ENCODE results near the gene MZF1. TPM values are rescaled to one million over a fixed set of nuclear protein-coding genes. Genes with fewer than 3 reads are reported as not detected.
A peak's percentile ranks its signal among the peaks of the same experiment; 100 is the strongest.

Gene MZF1
- total RNA-seq, 1 experiment from 2014 or later = 25.9 TPM

DNA sequence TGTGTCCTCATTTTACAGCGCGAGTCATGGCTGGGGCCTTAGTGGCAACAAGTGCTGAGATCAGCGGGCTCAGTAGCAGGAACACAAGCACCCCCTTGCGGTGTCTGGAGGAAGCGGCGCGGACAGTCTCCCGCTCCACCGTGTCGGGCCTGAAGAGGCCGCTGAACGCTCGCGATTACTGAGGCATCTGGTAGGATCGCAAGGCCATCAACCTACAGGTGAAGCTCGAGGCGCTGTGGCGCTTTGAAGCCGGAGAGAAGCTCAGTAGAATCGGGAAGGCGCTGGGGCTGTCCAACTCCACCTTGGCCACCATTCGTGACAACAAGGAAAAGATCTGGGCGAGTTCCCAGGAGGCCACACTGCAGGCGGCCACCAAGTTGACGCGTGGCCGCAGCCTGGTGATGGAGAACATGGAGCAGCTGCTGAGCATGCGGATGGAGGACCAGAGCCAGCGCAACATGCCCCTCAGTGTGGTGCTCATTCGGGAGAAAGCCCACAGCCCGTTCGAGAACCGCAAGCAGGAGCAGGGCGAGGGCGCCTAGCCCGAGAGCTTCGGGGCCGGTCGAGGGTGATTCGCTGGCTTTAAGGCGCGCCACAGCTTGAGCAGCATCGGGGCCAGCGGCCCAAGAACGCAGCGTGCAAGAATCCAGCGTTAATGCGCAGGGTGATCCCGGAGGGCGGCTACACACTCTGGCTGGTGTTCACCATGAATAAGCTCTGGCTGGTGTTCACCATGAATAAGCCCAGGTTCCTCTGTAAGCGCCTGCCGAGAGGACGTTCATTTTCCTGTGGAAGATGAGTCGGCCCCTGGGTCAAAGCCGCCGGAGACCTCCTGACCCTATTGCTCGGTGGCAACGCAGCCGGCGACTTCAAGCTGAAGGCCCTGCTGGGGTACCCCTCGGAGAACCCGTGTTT is 8.3 kb upstream of the MZF1 start:
- DNase-seq (ENCODE audit: low read depth, low spot score) = peak; percentile 85
- BruUV-seq (replicated peaks) = no TSS peak

DNA sequence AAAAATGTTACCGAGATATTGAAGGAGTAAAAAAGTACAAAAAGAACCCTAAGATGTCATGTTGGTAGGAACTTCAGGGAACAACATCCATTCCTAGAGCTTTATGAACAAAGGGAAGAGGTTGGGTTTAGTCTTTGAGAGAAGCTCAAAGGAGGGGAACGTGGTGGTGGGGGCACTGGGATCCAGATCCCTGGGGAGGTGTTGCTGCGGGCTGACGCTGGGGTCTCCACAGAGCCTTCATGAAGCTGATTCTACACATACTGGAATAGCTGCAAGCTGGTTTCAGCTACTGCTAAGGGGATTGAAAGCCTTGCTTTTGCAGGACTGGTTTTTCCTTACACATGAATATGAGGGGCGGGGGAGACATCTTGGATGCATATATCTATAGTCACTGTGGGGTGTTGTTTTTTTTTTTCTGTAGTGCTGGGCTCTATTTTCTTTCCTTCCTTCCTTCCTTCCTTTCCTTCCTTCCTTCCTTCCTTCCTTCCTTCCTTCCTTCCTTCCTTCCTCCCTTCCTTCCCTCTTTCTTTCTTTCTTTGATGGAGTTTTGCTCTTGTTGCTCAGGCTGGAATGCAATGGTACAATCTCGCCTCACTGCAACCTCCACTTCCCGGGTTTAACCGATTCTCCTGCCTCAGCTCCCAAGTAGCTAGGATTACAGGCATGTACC is 6.5 kb upstream of the MZF1 start:
- intact Hi-C loops (cut with micrococcal nuclease; ENCODE audit: unreplicated experiment) = no loop called here
- Histone ChIP-seq H3K27ac (ENCODE audit: low read length) (no peak overlapping the region), H3K9me3 (ENCODE audit: control insufficient read depth, insufficient read depth, low read depth, low read length) (no peaks in the 10 kb centered on the region), H3K27me3 (ENCODE audit: control insufficient read depth, insufficient read depth, low read length) (no peaks in the 10 kb centered on the region), H3K36me3 (ENCODE audit: control insufficient read depth, insufficient read depth, low read length) (no peaks in the 10 kb centered on the region), H3K4me3 (ENCODE audit: low read depth in 2 of 2, low read length in 2 of 2) (no peak overlapping the region), H3K4me1 (ENCODE audit: control insufficient read depth, insufficient read depth, low read length) (peaks cover 6% of the 10 kb centered on the region)
- ChIA-PET POLR2A (no interaction called here), CTCF (no interaction called here)
- BruUV-seq (replicated peaks) = no TSS peak
- in situ Hi-C loops (cut with HindIII; ENCODE audit: low pct_unique_long_range_greater_than_20kb, low sequenced_read_pairs) = no loop called here
- ATAC-seq = no peak
- TF ChIP-seq, protein P1, sequence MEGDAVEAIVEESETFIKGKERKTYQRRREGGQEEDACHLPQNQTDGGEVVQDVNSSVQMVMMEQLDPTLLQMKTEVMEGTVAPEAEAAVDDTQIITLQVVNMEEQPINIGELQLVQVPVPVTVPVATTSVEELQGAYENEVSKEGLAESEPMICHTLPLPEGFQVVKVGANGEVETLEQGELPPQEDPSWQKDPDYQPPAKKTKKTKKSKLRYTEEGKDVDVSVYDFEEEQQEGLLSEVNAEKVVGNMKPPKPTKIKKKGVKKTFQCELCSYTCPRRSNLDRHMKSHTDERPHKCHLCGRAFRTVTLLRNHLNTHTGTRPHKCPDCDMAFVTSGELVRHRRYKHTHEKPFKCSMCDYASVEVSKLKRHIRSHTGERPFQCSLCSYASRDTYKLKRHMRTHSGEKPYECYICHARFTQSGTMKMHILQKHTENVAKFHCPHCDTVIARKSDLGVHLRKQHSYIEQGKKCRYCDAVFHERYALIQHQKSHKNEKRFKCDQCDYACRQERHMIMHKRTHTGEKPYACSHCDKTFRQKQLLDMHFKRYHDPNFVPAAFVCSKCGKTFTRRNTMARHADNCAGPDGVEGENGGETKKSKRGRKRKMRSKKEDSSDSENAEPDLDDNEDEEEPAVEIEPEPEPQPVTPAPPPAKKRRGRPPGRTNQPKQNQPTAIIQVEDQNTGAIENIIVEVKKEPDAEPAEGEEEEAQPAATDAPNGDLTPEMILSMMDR (IDR thresholded peaks at IDR 0.05) = no peak
- TF ChIP-seq SIN3A (IDR thresholded peaks at IDR 0.05; ENCODE audit: borderline replicate concordance, insufficient read depth, low read depth, low read length) (no peak), POLR2AphosphoS5 (IDR thresholded peaks at IDR 0.05; ENCODE audit: low read depth, low read length) (no peak), TCF7L2 (IDR thresholded peaks at IDR 0.05; ENCODE audit: low read depth, low read length) (no peak)
- TF ChIP-seq, protein P2, sequence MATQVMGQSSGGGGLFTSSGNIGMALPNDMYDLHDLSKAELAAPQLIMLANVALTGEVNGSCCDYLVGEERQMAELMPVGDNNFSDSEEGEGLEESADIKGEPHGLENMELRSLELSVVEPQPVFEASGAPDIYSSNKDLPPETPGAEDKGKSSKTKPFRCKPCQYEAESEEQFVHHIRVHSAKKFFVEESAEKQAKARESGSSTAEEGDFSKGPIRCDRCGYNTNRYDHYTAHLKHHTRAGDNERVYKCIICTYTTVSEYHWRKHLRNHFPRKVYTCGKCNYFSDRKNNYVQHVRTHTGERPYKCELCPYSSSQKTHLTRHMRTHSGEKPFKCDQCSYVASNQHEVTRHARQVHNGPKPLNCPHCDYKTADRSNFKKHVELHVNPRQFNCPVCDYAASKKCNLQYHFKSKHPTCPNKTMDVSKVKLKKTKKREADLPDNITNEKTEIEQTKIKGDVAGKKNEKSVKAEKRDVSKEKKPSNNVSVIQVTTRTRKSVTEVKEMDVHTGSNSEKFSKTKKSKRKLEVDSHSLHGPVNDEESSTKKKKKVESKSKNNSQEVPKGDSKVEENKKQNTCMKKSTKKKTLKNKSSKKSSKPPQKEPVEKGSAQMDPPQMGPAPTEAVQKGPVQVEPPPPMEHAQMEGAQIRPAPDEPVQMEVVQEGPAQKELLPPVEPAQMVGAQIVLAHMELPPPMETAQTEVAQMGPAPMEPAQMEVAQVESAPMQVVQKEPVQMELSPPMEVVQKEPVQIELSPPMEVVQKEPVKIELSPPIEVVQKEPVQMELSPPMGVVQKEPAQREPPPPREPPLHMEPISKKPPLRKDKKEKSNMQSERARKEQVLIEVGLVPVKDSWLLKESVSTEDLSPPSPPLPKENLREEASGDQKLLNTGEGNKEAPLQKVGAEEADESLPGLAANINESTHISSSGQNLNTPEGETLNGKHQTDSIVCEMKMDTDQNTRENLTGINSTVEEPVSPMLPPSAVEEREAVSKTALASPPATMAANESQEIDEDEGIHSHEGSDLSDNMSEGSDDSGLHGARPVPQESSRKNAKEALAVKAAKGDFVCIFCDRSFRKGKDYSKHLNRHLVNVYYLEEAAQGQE (IDR thresholded peaks at IDR 0.05; ENCODE audit: insufficient read depth in 1 of 2, low read depth in 2 of 2, low read length in 1 of 2) = no peak
- no peak for DNase-seq (ENCODE audit: low read depth, low spot score)

More for the DNA sequence above, 8.3 kb upstream of the MZF1 start:
- Histone ChIP-seq H3K27ac (ENCODE audit: low read length) (peak overlapping the region; percentile 29), H3K4me3 (ENCODE audit: low read depth in 2 of 2, low read length in 2 of 2) (no peak overlapping the region), H3K27me3 (ENCODE audit: control insufficient read depth, insufficient read depth, low read length) (no peaks in the 10 kb centered on the region), H3K4me1 (ENCODE audit: control insufficient read depth, insufficient read depth, low read length) (peaks cover 6% of the 10 kb centered on the region), H3K9me3 (ENCODE audit: control insufficient read depth, insufficient read depth, low read depth, low read length) (no peaks in the 10 kb centered on the region), H3K36me3 (ENCODE audit: control insufficient read depth, insufficient read depth, low read length) (no peaks in the 10 kb centered on the region)
- intact Hi-C loops (cut with micrococcal nuclease; ENCODE audit: unreplicated experiment) = no loop called here
- ChIA-PET POLR2A (no interaction called here), CTCF (interaction anchor here (0.6 to 1.2 kb wide), 2 partner anchors 61 to 163 kb away, joined by 4 to 8 read pairs; partner anchors contain the start of gene ZBTB45)
- TF ChIP-seq, protein P1 (IDR thresholded peaks at IDR 0.05) = peak; percentile 100
- TF ChIP-seq, protein P2 (IDR thresholded peaks at IDR 0.05; ENCODE audit: insufficient read depth in 1 of 2, low read depth in 2 of 2, low read length in 1 of 2) = no peak; a peak in 1 of 4 replicates
- peak; percentile 62; the same call in 1 of the 2 replicates for TF ChIP-seq TCF7L2 (IDR thresholded peaks at IDR 0.05; ENCODE audit: low read depth, low read length)
- TF ChIP-seq SIN3A (IDR thresholded peaks at IDR 0.05; ENCODE audit: borderline replicate concordance, insufficient read depth, low read depth, low read length) = no peak
- peak; percentile 53; the same call in 1 of the 2 replicates for TF ChIP-seq POLR2AphosphoS5 (IDR thresholded peaks at IDR 0.05; ENCODE audit: low read depth, low read length)
- ATAC-seq = peak; percentile 93
- in situ Hi-C loops (cut with HindIII; ENCODE audit: low pct_unique_long_range_greater_than_20kb, low sequenced_read_pairs) = no loop called here

Measured in Panc1 (cell line).